GM19324 (cell line): Measurements from ENCODE around the gene PLIN5.
"Not testable (repeated sequence)": the region's sequence is repeated elsewhere in the genome, so short reads cannot be mapped to it uniquely, and the experiment has no call there.

Experiments
- ATAC-seq: cut with Tn5 transposase; IDR thresholded peaks from one replicate; pipeline ENCODE4 v1.9.1; 2021; ENCODE audit warnings: mild to moderate bottlenecking, moderate library complexity; ENCODE audit not compliant: unreplicated experiment, low FRiP score

PLIN5 gene

DNA sequence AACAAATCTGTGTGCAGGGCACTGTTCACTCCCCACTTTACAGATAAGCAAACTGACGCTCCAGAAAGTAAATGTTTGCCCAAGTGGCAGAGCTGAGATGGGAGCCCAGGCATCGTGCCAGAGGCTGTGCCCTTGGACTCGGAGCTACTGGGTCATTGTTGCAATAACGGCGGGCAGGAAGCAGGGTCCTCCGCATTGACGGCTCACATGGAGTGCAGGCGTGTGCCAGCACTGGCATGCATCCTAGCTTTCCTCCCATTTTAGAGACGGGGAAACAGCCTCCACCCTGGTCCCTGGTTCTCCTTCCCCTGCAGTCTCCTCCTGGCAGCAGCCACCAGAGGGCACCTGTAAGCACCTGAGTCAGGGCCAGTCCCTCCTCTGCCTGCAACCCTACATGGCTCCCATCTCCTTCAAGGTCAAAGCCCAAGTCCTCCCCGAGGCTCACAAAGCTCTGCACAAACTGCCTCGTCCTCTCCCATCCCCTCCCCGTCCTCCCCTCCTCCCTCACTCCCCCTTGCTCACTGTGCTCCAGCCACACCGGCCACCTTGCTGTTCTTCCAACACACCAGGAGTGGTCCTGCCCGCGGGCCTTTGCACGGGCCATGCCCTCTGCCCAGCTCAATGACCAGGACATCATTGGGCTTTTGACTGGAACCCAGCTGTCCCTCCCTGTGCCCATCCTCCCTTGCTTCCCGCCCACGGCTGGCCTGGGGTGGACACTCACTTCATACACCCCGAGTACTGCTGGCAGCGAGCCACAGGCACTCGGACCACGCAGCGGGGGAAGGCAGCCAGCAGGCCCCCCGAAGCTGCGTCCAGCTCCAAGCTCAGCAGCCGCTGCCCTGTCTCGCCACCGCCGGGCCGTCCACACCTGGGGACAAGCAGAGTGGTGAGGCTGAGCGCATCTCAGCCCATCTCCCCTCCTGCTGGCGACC is 12.5 kb upstream of the PLIN5 start:
- no peak for ATAC-seq

GRCh38 chr19:4543842-4544647 is 9.0 kb upstream of the PLIN5 start:
- ATAC-seq, result no peak

GRCh38 chr19:4542896-4543841 is 8.1 kb upstream of the PLIN5 start:
- no peak for ATAC-seq

DNA sequence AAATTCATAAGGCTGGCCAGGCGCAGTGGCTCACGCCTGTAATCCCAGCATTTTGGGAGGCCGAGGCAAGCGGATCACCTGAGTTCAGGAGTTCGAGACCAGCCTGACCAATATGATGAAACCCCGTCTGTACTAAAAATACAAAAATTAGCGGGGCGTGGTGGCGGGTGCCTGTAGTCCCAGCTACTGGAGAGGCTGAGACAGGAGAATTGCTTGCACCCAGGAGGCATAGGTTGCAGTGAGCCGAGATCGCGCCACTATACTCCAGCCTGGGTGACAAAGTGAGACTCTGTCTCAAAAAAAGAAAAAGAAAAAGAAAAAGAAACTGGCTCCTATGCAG is 6.8 kb upstream of the PLIN5 start:
- ATAC-seq, result not testable (repeated sequence)

DNA sequence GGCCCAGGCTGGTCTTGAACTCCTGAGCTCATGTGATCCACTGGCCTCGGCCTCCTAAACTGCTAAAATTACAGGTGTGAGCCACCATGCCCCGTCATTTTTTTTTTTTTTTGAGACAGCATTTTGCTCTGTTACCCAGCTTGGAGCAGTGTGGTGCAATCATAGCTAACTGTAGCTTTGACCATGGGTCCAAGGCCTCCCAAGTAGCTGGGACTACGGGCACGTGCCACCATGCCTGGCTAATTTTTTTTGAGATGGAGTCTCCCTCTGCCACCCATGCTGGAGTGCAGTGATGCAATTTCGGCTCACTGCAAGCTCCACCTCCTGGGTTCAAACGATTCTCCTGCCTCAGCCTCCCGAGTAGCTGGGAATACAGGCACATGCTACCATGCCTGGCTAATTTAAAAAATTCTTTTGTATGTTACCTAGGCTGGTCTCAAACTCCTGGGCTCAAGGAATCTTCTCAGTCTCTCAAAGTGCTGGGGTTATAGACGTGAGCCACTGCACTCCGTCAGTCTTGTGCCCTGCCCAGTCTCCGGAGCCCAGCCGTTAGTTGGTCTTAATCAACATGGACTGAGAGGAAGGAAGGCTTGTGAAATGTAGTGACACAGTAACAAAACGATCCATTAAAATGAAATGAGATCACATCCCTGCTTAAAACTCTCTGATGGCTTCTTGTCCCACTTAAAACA is 6.2 kb upstream of the PLIN5 start:
- no peak for ATAC-seq

- no peak for ATAC-seq
These were observed 4.9 kb upstream of the PLIN5 start, which contains the start of gene LRG1 for GRCh38 chr19:4539693-4540581. TSS of gene LRG1 (minus strand) at chr19:4540036. CDS start at chr19:4540013, 23 bp downstream.

GRCh38 chr19:4539169-4539692 is 4.2 kb upstream of the PLIN5 start:
- ATAC-seq, result no peak

DNA sequence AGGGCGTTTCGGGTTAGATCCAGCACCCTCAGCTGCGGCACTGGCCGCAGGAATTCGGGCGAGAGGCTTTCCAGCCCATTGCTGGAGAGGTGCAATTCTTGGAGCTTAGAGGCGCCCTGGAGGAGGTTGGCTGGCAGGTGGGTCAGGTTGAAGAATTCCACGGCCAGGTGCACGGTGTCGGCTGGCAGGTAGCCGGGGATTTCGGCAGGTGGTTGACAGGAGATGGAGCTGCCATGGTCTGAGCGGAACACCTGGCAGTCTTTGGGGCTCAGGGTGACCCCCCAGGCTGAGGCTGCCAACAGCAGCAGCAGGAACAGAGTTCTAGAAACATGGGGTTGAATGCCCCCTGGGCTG is 3.6 kb upstream of the PLIN5 start:
- no peak for ATAC-seq

GRCh38 chr19:4537953-4538600 is 3.1 kb upstream of the PLIN5 start:
- no peak for ATAC-seq

- no peak for ATAC-seq
These were observed 1.8 kb upstream of the PLIN5 start for GRCh38 chr19:4536798-4537197.

GRCh38 chr19:4533835-4534424 is 1.1 kb downstream of the PLIN5 start:
- no peak for ATAC-seq

DNA sequence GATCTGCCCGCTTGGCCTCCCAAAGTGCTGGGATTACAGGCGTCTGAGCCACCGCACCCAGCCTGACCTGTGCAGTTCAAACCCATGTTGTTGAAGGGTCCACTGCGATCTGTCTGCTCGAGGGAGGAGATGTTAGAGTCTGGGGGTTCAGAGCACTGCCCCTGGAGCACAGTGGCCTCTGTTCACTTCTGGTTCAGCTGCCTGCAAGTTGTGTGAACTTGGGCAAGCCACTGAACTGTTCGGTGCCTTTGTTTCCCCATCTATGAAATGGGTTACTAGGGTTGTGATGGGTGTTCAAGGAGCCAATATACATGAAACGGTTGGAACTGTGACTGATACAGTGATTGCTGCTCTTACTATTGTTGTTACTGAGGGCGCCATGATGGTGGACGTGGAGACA is 1.7 kb downstream of the PLIN5 start:
- no peak for ATAC-seq

GRCh38 chr19:4531562-4532165 is 3.4 kb downstream of the PLIN5 start:
- ATAC-seq, result no peak

GRCh38 chr19:4529924-4530522 is 5.0 kb downstream of the PLIN5 start:
- no peak for ATAC-seq

DNA sequence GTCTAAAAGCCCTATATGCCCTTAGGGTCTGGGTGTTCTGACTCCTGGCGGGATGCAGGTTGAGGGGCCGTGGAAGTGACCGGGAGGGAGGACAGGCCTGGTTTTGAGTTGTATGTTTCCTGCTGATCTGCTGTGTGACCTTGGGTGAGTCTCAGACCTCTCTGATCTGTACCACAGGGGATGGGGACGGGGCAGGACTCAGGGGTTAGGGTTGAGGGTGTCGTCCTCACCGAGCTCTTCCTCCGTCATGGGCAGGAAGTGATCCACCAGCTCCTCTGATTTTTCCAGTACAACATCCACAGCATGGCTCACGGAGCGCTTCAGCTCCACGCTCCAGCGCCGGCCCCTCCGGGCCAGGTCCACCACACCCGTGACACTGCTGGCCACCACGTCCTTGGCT is 6.2 kb downstream of the PLIN5 start:
- ATAC-seq, result no peak

DNA sequence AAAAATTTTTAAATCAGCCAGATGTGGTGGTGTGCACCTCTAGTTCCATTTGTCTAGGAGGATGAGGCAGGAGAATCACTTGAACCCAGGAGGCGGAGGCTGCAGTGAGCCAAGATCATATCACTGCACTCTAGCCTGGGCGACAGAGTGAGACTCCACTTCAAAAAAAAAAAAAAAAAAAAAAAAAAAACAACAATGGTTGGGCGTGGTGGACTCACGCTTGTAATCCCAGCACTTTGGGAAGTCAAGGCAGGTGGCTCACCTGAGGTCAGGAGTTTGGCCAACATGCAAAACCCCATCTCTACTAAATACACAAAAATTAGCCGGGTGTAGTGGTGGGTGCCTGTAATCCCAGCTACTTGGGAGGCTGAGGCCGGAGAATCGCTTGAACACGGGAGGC is 7.6 kb downstream of the PLIN5 start:
- ATAC-seq, result not testable (repeated sequence)

- ATAC-seq, result no peak
These were observed 9.4 kb downstream of the PLIN5 start for GRCh38 chr19:4525563-4526002.
